Ovary (tissue), 9 donors: Measurements from ENCODE around the gene HADHB. TPM values are rescaled to one million over a fixed set of nuclear protein-coding genes. Genes with fewer than 3 reads are reported as not detected.

Experiments used
- DNase-seq, 5 donors: peaks; one replicate each; pipeline ENCODE4 v3.0.0-alpha.2; 2019 to 2020
- H3K27ac ChIP-seq, 2 donors: fragments of 200-600 bp; one replicate each; pipeline versions ENCODE4 v1.5.1 to v1.8.0; 2019 to 2022
- H3K27me3 ChIP-seq: fragments of 200-600 bp; one replicate; pipeline ENCODE4 v1.8.0; 2022
- H3K36me3 ChIP-seq: fragments of 200-600 bp; sonication (generic); one replicate; pipeline ENCODE4 v1.5.1; 2019
- H3K4me1 ChIP-seq: one replicate; pipeline ENCODE4 v1.8.1; 2013; ENCODE audit warnings: mild to moderate bottlenecking, moderate library complexity; ENCODE audit not compliant: insufficient read depth
- H3K4me3 ChIP-seq: fragments of 200-600 bp; sonication (generic); one replicate; pipeline ENCODE4 v1.5.1; 2017
- H3K9me3 ChIP-seq, 2 donors: fragments of 200-600 bp in 1 of 2; sonication (generic) in 1 of 2; one replicate each; pipeline versions ENCODE4 v1.5.1 to v1.8.1; 2013 to 2019; ENCODE audit warnings: mild to moderate bottlenecking in 1 of 2, moderate library complexity in 1 of 2
- CTCF ChIP-seq, 3 donors: fragments of 450-650 bp in 2 of 3; fragments of 200-600 bp in 1 of 3; IDR thresholded peaks; one replicate each; pipeline versions ENCODE4 v1.5.1 to v1.8.0; 2016 to 2022; ENCODE audit warnings: antibody characterized with exemption in 3 of 3, mild to moderate bottlenecking in 1 of 3
- EP300 ChIP-seq: sonication (generic); formaldehyde crosslinking; IDR thresholded peaks from one replicate; pipeline ENCODE4 v1.6.1; 2017; ENCODE audit warnings: antibody characterized with exemption
- POLR2A ChIP-seq: fragments of 450-650 bp; IDR thresholded peaks from one replicate; pipeline ENCODE4 v1.6.1; 2017; ENCODE audit warnings: antibody characterized with exemption, mild to moderate bottlenecking, moderate library complexity
- WGBS, 3 donors: extraction: QIAGEN DNeasy Blood & Tissue Kit in 1 of 3; methylation state at CpG; one replicate each; pipeline versions ENCODE4 v1.1.5 to v1.1.7; 2013 to 2017; 5-methylcytosine and 5-hydroxymethylcytosine counted together
- intact Hi-C, 4 donors: fragments of 100-400 bp; cut with DNase I; formaldehyde crosslinking; loops; one replicate each; pipeline versions ENCODE4 v1.11.0 to v1.15.1; 2022 to 2023
- polyA plus RNA-seq, 2 donors: library from polyadenylated mRNA; stranded (reverse); fragments of 200-250 nt in 1 of 2; fragments of 350-450 nt in 1 of 2; fragmentation: Illumina TruSeq in 1 of 2; extraction: RNeasy Lipid Tissue Mini Kit (QIAGEN cat#74804) in 1 of 2; gene quantifications; one replicate each; pipeline ENCODE4 v1.2.3, GENCODE V29; 2013 to 2014
- total RNA-seq, 7 donors: library from RNA; depleted of rRNA in 2 of 7; stranded (reverse); fragments of >200 nt in 2 of 7; fragmentation: NEBNext Ultra II Directional in 3 of 7; extraction: Animal tissue kit (Norgen Biotek cat#: 25700) in 3 of 7; gene quantifications; one replicate each; pipeline versions ENCODE4 v1.1.0 to v1.2.4, GENCODE V29; 2016 to 2023
- donor health status: DM: no; HTN: no; CAD: no; lungs with moderate emphysema.
- donor health status: DM: no; HTN: no; CAD: no.
- donor health status: Bipolar disorder and iron deficiency.
- donor health status: DM: yes; HTN: yes; CAD: no.
- donor health status: DM: no; HTN: no; CAD: no.
- donor health status: DM: yes; HTN: yes; CAD: no.

The HADHB gene
- total and polyA plus RNA-seq, 9 donors = 81.1 to 224 (median 104) TPM

GRCh38 chr2:26337298-26337697 is 92.6 kb downstream of the HADHB start:
- WGBS, 3 donors = 91 to 97% (median 92%) methylated on average over 2 of the region's 2 CpGs
- intact Hi-C loops = no loop called here
- H3K27me3 ChIP-seq = no peaks in the 10 kb centered on the region
- H3K9me3 ChIP-seq = no peaks in the 10 kb centered on the region
- DNase-seq = no peak
- no peak overlapping the region for H3K27ac ChIP-seq
- H3K36me3 ChIP-seq = no peaks in the 10 kb centered on the region
- H3K4me3 ChIP-seq = no peak overlapping the region
- no peak for TF ChIP-seq POLR2A
- TF ChIP-seq CTCF (IDR thresholded peaks at IDR 0.05) = no peak
- no peak for TF ChIP-seq EP300
- no peaks in the 10 kb centered on the region for H3K4me1 ChIP-seq

Other genes with a start within 250 kb of the HADHB start
- gene RAB10, start 210.9 kb upstream of the HADHB start, total RNA-seq = 100 to 1,000 TPM in 2 of 7 donors, 10 to 100 TPM in 5; 65.0 to 109 (median 93.6) TPM
- gene RAB10, start 210.9 kb upstream of the HADHB start, polyA plus RNA-seq = 100 to 1,000 TPM in 1 of 2 donors, 10 to 100 TPM in 1; 37.6 to 112 TPM
- 10 to 100 TPM in 1 of 7 donors, 1 to 10 TPM in 6; 1.0 to 13.5 (median 6.2) TPM for gene GAREM2, start 71.9 kb upstream of the HADHB start, total RNA-seq
- gene GAREM2, start 71.9 kb upstream of the HADHB start, polyA plus RNA-seq = 1 to 10 TPM; 2.4 to 3.1 TPM
- gene HADHA, start 307 bp upstream of the HADHB start, total RNA-seq = 100 to 1,000 TPM in 5 of 7 donors, 10 to 100 TPM in 2; 85.2 to 167 (median 129) TPM
- 100 to 1,000 TPM in 1 of 2 donors, 10 to 100 TPM in 1; 94.1 to 290 TPM for gene HADHA, start 307 bp upstream of the HADHB start, polyA plus RNA-seq
- 10 to 100 TPM in 6 of 7 donors, 1 to 10 TPM in 1; 7.3 to 23.7 (median 16.4) TPM for gene SELENOI, start 101.2 kb downstream of the HADHB start, total RNA-seq
- 1 to 10 TPM; 2.5 to 4.3 TPM for gene SELENOI, start 101.2 kb downstream of the HADHB start, polyA plus RNA-seq
- gene ADGRF3, start 101.8 kb downstream of the HADHB start, total RNA-seq = under 1 TPM in 2 of 7 donors, not detected in 5; 0.11 to 0.33 TPM
- under 1 TPM; 0.06 to 0.20 TPM for gene ADGRF3, start 101.8 kb downstream of the HADHB start, polyA plus RNA-seq
- 10 to 100 TPM in 1 of 7 donors, 1 to 10 TPM in 2, under 1 TPM in 2, not detected in 2; 0.52 to 11.8 (median 1.8) TPM for gene DRC1, start 157.0 kb downstream of the HADHB start, total RNA-seq
- gene DRC1, start 157.0 kb downstream of the HADHB start, polyA plus RNA-seq = under 1 TPM in 1 of 2 donors, not detected in 1; 0.05 TPM
- gene OTOF, start 233.2 kb downstream of the HADHB start, total RNA-seq = under 1 TPM in 5 of 7 donors, not detected in 2; under 0.01 to 0.37 (median 0.17) TPM
- under 1 TPM; 0.16 to 0.33 TPM for gene OTOF, start 233.2 kb downstream of the HADHB start, polyA plus RNA-seq